GM19035 (cell line): ENCODE measurements around the gene CHRM4.

ENCODE experiments used
- ATAC-seq: cut with Tn5 transposase; IDR thresholded peaks from one replicate; pipeline ENCODE4 v1.9.1; 2021; ENCODE audit not compliant: unreplicated experiment

Gene CHRM4

GRCh38 chr11:46404476-46405017 lies 13.0 kb upstream of the CHRM4 start:
- no peak for ATAC-seq

GRCh38 chr11:46402957-46403902 lies 11.7 kb upstream of the CHRM4 start:
- no peak for ATAC-seq

DNA sequence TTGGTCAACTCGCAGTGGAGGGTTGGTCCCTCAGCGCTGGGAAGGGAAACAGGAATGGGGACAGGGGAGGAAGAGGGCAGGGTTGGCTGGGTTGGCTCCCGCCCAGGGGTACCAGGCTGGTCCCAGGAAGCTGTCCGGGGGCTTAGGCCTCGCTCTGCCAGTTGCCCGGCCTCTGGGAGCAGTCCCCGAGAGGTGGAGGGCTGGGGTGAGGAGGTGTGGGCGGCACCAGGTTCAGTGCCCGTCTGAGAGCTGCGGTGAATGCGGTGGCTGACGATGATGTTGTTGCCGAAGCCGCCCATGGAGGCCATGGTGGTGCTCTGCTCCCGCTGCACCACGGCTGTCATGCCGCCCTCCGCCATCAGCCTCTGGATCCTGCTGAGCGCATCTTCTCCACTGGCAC lies 6.0 kb upstream of the CHRM4 start:
- ATAC-seq: no peak

GRCh38 chr11:46393759-46394158 lies 2.2 kb upstream of the CHRM4 start:
- no peak for ATAC-seq

DNA sequence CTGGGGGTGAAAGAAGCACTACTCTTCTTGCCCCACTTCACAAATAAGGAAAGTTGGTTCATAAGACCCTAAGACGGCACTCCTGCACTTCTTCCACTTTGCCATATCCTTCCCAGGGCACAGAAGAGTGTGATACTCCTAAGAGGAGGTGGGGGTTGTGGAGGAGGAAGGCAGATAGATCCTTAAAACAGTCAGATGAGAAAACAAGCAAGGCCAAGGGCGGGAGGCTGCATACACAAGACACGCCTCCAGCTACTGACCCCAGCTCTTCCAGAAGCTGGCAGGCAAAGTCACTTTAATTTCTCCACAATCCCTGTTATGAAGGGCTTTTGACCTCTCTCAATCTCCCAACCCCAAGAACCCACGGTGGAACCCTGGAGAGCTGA lies 1.6 kb upstream of the CHRM4 start:
- no peak for ATAC-seq

GRCh38 chr11:46392421-46393230 lies 1.1 kb upstream of the CHRM4 start:
- ATAC-seq: peak; percentile 69

DNA sequence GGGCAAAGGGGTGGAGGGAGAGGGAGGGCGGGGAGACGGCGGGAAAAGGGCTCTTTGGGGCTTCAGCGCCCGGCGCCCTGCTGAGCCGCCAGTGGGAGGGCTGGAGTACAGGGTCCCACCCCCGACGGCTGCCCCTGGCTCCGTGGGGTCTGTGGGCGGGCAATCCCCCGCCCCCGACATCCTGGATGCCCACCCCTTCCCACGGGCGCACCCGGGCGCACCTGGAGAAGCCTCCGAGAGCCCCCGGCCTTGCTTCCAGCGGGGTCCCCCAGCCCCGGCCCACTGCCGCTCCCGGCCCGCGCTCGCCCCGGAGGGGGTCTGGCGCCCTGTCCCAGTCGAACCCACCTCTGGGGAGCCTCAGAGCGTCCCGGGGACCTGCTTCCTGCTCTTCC lies 394 bp downstream of the CHRM4 start:
- no peak for ATAC-seq

DNA sequence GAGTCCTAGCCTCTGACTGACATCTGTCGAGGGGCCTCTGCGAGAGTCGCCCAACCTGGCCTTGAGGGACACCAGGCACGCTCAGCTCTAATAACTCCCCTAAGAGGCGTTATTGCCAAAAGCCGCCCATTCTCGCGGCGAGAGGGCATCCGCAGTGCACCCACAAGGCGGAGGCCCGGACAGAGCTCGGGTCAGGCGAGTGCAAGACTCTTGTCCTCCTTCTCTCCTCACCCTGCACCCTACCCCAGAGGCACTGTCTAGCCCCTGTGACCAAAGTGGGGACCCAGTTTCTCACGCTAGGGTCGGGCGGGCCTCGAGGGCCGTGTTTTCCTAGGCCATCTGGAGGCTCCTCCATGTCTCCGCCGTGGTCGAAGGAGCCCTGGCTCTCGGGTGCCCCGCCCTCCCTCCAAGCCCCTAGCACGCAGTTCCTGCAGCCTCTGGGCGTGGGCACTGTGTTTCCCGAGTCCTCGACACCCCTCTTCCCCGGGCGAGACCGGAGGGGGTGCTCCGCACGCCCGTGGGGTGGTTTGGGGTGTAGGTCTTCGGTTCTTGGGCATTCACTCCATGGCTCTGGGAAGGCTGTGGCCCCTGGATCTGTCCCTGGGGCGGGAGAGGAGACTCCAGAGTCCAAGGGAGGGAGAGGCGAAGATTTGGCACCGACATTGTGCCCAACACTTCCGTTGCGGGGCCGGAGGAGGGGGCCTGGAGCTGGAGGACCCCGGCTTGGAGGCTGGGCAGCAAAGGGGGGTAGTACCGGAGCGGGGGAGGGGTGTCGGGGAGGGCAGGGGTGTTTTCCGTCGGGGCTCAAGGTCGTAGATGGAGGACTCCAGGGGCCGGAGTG lies 1.0 kb downstream of the CHRM4 start:
- no peak for ATAC-seq

- peak; percentile 57 for ATAC-seq
These were observed 1.9 kb downstream of the CHRM4 start for GRCh38 chr11:46389450-46390330.

- ATAC-seq: no peak
These were observed 2.7 kb downstream of the CHRM4 start for GRCh38 chr11:46388619-46389449.

DNA sequence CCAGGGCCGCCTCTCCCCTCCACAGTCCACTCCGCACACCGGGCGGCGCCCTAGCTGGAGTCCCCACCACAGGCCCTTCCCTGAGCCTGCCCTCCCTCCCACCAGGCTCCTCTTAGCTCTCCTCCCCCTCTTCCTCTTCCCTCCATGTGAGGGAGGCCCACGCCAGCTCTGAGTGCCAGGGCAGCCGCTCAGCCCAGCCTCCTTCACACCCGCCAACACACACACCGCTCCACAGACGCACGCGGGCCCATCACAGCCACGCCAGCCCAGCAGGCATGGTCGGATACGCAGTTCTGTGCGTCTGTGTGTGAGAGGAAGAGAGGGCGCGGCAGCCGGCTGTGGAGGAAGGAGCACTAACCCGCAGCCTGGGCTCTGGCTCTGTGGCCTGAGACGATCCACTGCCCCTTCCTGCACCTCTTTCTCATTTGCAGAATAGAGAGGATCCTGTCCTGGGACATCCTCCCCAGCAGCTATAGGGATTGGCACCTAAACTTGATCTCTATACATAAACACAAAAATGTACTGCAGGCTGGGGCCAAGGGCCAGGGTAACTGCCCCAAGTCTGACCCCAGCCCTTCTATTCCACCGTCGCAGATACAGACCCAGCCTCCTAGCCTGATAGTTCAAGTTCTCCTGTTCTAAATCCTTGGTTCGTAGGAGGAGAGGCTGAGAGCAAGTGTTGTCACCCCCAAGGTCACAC lies 3.5 kb downstream of the CHRM4 start:
- ATAC-seq: no peak

- no peak for ATAC-seq
These were observed 4.1 kb downstream of the CHRM4 start for GRCh38 chr11:46387456-46387855.

GRCh38 chr11:46386674-46387073 lies 4.9 kb downstream of the CHRM4 start:
- no peak for ATAC-seq

DNA sequence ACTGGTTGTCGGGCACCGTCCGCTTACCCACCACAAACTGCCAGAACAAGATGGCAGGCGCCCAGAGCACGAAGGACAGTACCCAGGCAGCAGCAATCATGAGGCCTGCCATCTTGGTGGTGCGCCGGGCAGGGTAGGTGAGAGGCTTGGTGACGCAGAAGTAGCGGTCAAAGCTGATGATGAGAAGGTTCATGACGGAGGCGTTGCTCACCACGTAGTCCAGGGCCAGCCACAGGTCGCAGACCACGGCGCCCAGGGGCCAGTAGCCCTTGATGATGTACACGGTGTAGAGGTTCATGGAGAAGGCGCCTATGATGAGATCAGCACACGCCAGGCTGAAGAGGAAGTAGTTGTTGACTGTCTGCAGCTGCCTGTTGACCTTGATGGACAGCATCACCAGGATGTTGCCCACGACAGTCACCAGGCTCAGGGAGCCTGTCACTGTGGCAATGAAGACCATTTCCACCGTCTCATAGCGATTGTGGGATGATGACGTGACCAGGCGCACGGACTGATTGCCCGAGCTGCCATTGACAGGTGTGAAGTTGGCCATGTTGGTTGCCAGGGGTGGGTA lies 5.5 kb downstream of the CHRM4 start:
- no peak for ATAC-seq

DNA sequence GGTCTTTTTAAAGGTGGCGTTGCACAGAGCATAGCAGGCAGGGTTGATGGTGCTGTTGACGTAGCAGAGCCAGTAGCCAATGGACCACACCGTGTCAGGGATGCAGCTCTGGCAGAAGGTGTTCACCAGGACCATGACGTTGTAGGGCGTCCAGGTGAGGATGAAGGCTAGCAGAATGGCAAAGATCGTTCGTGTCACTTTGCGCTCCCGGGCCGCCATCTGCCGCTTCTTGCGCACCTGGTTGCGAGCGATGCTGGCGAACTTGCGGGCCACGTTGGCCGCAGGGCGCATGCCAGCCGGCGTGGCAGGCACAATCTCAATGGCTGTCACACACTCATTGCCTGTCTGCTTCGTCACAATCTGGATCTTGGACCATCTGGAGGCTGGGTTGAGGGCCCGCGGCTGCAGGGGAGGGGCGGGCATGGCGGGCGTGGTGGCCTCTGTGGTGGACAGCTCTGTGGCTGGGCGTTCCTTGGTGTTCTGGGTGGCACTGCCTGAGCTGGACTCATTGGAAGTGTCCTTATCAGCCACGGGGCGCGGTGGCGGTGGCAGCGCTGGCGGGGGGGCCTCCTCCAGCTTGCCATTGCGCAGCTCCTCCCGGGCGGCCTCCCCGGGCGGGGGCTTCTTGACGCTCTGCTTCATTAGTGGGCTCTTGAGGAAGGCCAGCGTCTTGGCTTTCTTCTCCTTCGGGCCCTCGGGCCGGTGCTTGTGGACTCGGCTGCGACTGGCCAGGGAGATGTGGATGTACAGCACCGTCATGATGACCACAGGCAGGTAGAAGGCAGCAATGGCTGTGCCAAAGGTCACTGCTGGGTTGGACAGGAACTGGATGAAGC lies 6.2 kb downstream of the CHRM4 start:
- ATAC-seq: no peak

GRCh38 chr11:46383974-46384701 lies 7.4 kb downstream of the CHRM4 start:
- ATAC-seq: no peak

DNA sequence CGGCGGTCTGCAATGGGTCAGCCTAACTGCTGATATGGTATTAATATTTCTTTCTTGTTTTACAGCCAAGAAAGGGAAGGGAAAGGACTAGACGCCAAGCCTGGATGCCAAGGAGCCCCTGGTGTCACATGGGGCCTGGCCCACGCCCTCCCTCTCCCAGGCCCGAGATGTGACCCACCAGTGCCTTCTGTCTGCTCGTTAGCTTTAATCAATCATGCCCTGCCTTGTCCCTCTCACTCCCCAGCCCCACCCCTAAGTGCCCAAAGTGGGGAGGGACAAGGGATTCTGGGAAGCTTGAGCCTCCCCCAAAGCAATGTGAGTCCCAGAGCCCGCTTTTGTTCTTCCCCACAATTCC lies 8.2 kb downstream of the CHRM4 start:
- no peak for ATAC-seq
